SK-N-SH treated with all-trans-retinoic acid at 6 μM for 48 hours (cell line): ENCODE results near the gene DCC.

Experiments
- ATAC-seq: fragments of 200-7000 bp; cut with Tn5 transposase; 3 replicates; pipeline ENCODE4 v1.9.1; 2020; ENCODE audit warnings: mild to moderate bottlenecking, moderate library complexity
- ARNTL ChIP-seq: fragments of 450-650 bp; formaldehyde crosslinking; IDR thresholded peaks from 2 replicates; pipeline ENCODE4 v1.5.0; 2020; ENCODE audit warnings: low read depth, mild to moderate bottlenecking, moderate library complexity, borderline replicate concordance
- BACH2 ChIP-seq: fragments of 250-450 bp; sonication (Bioruptor Pico); IDR thresholded peaks from 2 replicates; pipeline ENCODE4 v1.9.0; 2021; ENCODE audit warnings: mild to moderate bottlenecking, borderline replicate concordance
- CSDC2 ChIP-seq: fragments of 250-450 bp; sonication (Bioruptor Pico); IDR thresholded peaks from 2 replicates; pipeline ENCODE4 v1.5.0; 2020; ENCODE audit warnings: mild to moderate bottlenecking, moderate library complexity
- ESRRG ChIP-seq: fragments of 250-450 bp; sonication (Bioruptor Pico); IDR thresholded peaks from 2 replicates; pipeline ENCODE4 v1.6.1; 2021; ENCODE audit warnings: mild to moderate bottlenecking
- GLIS3 ChIP-seq: fragments of 250-450 bp; sonication (Bioruptor Pico); IDR thresholded peaks from 2 replicates; pipeline ENCODE4 v1.5.0; 2020; ENCODE audit warnings: mild to moderate bottlenecking, moderate library complexity
- ISL1 ChIP-seq: fragments of 250-450 bp; sonication (Bioruptor Pico); IDR thresholded peaks from 2 replicates; pipeline ENCODE4 v2.1.2; 2022; ENCODE audit warnings: mild to moderate bottlenecking, moderate library complexity
- OSR1 ChIP-seq: fragments of 250-450 bp; sonication (Bioruptor Pico); IDR thresholded peaks from 2 replicates; pipeline ENCODE4 v1.8.0; 2022; ENCODE audit warnings: moderate library complexity, mild to moderate bottlenecking, inconsistent platforms
- PPARA ChIP-seq: fragments of 250-450 bp; sonication (Bioruptor Pico); IDR thresholded peaks from 2 replicates; pipeline ENCODE4 v1.5.0; 2020; ENCODE audit warnings: mild to moderate bottlenecking, borderline replicate concordance
- RARB ChIP-seq: fragments of 250-450 bp; sonication (Bioruptor Pico); IDR thresholded peaks from 2 replicates; pipeline ENCODE4 v1.8.0; 2021; ENCODE audit warnings: mild to moderate bottlenecking, moderate library complexity
- SNAI2 ChIP-seq: fragments of 250-450 bp; sonication (Bioruptor Pico); IDR thresholded peaks from 2 replicates; pipeline ENCODE4 v1.5.0; 2020; ENCODE audit warnings: mild to moderate bottlenecking, moderate library complexity
- TCF4 ChIP-seq: fragments of 250-450 bp; sonication (Bioruptor Pico); IDR thresholded peaks from 2 replicates; pipeline ENCODE4 v1.8.0; 2021; ENCODE audit warnings: mild to moderate bottlenecking, moderate library complexity, borderline replicate concordance
- TOX ChIP-seq: fragments of 250-450 bp; sonication (Bioruptor Pico); IDR thresholded peaks from 2 replicates; pipeline ENCODE4 v1.8.0; 2021; ENCODE audit warnings: mild to moderate bottlenecking, moderate library complexity, borderline replicate concordance
- ZC3H10 ChIP-seq: fragments of 250-450 bp; sonication (Bioruptor Pico); IDR thresholded peaks from 2 replicates; pipeline ENCODE4 v1.5.1; 2021; ENCODE audit warnings: mild to moderate bottlenecking, moderate library complexity
- ZFP3 ChIP-seq: fragments of 250-450 bp; sonication (Bioruptor Pico); IDR thresholded peaks from 2 replicates; pipeline ENCODE4 v1.5.0; 2020; ENCODE audit warnings: mild to moderate bottlenecking, moderate library complexity
- ZFP30 ChIP-seq: fragments of 450-650 bp; formaldehyde crosslinking; IDR thresholded peaks from 2 replicates; pipeline ENCODE4 v1.5.0; 2022; ENCODE audit warnings: mild to moderate bottlenecking, moderate library complexity
- ZNF565 ChIP-seq: fragments of 450-650 bp; formaldehyde crosslinking; conservative IDR thresholded peaks from 2 replicates; pipeline ENCODE4 v1.5.0; 2020; ENCODE audit warnings: low read depth, mild to moderate bottlenecking, moderate library complexity
- ZNF70 ChIP-seq: fragments of 450-650 bp; formaldehyde crosslinking; IDR thresholded peaks from 2 replicates; pipeline ENCODE4 v1.5.0; 2020; ENCODE audit warnings: mild to moderate bottlenecking, moderate library complexity
- ZNF8 ChIP-seq: fragments of 450-650 bp; formaldehyde crosslinking; IDR thresholded peaks from 2 replicates; pipeline ENCODE4 v1.5.0; 2020; ENCODE audit warnings: mild to moderate bottlenecking, moderate library complexity
- TF ChIP-seq, protein P1 (sequence below): fragments of 250-450 bp; sonication (Bioruptor Pico); IDR thresholded peaks from 2 replicates; pipeline ENCODE4 v1.8.0; 2020; ENCODE audit warnings: mild to moderate bottlenecking, moderate library complexity, borderline replicate concordance
- TF ChIP-seq, protein P2 (sequence below): fragments of 250-450 bp; sonication (Bioruptor Pico); IDR thresholded peaks from 2 replicates; pipeline ENCODE4 v1.5.1; 2020; ENCODE audit warnings: low read depth, mild to moderate bottlenecking, moderate library complexity
- TF ChIP-seq, protein P3 (sequence below): fragments of 250-450 bp; sonication (Bioruptor Pico); IDR thresholded peaks from 2 replicates; pipeline ENCODE4 v1.8.0; 2021; ENCODE audit warnings: low read depth, mild to moderate bottlenecking, moderate library complexity, borderline replicate concordance
- TF ChIP-seq, protein P4 (sequence below): fragments of 250-450 bp; sonication (Bioruptor Pico); IDR thresholded peaks from 2 replicates; pipeline ENCODE4 v1.5.0; 2020; ENCODE audit warnings: mild to moderate bottlenecking, moderate library complexity

The DCC gene

DNA sequence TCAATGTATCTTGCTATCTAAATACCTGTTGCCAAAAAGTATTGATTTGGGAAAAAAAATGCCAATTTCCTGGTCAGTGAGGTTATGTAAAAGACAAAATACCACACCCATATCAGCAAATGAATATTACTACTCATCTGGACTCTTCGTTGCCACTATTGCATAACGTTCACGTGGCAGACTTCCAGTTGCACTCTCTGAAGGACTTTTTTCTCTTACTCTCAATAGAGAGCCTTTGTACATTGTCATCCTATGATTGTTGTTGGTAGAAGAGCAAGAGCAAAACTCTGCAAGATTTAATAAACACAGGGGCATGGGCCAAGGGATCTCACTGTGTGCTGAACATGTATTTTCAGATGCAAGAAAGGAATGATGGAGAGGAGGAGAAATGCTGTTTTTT, 1194.7 kb downstream of the DCC start (continued):
- TF ChIP-seq, protein P1, sequence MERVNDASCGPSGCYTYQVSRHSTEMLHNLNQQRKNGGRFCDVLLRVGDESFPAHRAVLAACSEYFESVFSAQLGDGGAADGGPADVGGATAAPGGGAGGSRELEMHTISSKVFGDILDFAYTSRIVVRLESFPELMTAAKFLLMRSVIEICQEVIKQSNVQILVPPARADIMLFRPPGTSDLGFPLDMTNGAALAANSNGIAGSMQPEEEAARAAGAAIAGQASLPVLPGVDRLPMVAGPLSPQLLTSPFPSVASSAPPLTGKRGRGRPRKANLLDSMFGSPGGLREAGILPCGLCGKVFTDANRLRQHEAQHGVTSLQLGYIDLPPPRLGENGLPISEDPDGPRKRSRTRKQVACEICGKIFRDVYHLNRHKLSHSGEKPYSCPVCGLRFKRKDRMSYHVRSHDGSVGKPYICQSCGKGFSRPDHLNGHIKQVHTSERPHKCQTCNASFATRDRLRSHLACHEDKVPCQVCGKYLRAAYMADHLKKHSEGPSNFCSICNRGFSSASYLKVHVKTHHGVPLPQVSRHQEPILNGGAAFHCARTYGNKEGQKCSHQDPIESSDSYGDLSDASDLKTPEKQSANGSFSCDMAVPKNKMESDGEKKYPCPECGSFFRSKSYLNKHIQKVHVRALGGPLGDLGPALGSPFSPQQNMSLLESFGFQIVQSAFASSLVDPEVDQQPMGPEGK, result no peak
- TF ChIP-seq OSR1 (CRISPR knock-in tag), result no peak
- TF ChIP-seq SNAI2 (CRISPR knock-in tag), result no peak
- no peak for TF ChIP-seq BACH2
- no peak for TF ChIP-seq GLIS3 (CRISPR knock-in tag)
- TF ChIP-seq PPARA (CRISPR knock-in tag), result no peak
- TF ChIP-seq ARNTL, result no peak
- TF ChIP-seq, all 23 proteins: peak for 0

DNA sequence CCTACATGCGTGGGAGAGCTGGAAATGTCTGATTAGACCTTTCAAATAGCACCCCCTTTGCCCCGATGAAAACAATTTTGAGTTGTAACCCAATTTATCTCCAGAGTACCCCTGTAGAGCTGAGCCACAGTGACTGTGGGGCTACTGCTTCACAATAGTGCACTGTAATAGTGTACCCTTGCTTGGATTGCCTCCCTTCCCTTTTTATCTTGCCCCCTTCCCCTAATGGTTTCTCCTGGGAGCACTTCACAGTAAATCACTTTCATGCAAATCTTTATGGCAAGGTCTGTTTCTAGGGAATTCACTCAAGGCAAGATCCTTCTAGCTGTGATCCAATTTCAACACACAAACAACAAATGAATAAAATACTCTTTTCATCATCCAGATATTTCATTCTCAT, 1196.9 kb downstream of the DCC start:
- no peak for TF ChIP-seq ZFP30 (CRISPR knock-in tag)
- TF ChIP-seq ZNF70 (CRISPR knock-in tag), result no peak
- no peak for TF ChIP-seq ZFP3 (CRISPR knock-in tag)
- TF ChIP-seq, protein P2, sequence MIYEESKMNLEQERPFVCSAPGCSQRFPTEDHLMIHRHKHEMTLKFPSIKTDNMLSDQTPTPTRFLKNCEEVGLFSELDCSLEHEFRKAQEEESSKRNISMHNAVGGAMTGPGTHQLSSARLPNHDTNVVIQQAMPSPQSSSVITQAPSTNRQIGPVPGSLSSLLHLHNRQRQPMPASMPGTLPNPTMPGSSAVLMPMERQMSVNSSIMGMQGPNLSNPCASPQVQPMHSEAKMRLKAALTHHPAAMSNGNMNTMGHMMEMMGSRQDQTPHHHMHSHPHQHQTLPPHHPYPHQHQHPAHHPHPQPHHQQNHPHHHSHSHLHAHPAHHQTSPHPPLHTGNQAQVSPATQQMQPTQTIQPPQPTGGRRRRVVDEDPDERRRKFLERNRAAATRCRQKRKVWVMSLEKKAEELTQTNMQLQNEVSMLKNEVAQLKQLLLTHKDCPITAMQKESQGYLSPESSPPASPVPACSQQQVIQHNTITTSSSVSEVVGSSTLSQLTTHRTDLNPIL (CRISPR knock-in tag), result no peak
- TF ChIP-seq, protein P3, sequence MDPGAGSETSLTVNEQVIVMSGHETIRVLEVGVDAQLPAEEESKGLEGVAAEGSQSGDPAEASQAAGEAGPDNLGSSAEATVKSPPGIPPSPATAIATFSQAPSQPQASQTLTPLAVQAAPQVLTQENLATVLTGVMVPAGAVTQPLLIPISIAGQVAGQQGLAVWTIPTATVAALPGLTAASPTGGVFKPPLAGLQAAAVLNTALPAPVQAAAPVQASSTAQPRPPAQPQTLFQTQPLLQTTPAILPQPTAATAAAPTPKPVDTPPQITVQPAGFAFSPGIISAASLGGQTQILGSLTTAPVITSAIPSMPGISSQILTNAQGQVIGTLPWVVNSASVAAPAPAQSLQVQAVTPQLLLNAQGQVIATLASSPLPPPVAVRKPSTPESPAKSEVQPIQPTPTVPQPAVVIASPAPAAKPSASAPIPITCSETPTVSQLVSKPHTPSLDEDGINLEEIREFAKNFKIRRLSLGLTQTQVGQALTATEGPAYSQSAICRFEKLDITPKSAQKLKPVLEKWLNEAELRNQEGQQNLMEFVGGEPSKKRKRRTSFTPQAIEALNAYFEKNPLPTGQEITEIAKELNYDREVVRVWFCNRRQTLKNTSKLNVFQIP, result no peak
- no peak for TF ChIP-seq OSR1 (CRISPR knock-in tag)
- TF ChIP-seq, protein P4, sequence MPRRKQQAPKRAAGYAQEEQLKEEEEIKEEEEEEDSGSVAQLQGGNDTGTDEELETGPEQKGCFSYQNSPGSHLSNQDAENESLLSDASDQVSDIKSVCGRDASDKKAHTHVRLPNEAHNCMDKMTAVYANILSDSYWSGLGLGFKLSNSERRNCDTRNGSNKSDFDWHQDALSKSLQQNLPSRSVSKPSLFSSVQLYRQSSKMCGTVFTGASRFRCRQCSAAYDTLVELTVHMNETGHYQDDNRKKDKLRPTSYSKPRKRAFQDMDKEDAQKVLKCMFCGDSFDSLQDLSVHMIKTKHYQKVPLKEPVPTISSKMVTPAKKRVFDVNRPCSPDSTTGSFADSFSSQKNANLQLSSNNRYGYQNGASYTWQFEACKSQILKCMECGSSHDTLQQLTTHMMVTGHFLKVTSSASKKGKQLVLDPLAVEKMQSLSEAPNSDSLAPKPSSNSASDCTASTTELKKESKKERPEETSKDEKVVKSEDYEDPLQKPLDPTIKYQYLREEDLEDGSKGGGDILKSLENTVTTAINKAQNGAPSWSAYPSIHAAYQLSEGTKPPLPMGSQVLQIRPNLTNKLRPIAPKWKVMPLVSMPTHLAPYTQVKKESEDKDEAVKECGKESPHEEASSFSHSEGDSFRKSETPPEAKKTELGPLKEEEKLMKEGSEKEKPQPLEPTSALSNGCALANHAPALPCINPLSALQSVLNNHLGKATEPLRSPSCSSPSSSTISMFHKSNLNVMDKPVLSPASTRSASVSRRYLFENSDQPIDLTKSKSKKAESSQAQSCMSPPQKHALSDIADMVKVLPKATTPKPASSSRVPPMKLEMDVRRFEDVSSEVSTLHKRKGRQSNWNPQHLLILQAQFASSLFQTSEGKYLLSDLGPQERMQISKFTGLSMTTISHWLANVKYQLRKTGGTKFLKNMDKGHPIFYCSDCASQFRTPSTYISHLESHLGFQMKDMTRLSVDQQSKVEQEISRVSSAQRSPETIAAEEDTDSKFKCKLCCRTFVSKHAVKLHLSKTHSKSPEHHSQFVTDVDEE (CRISPR knock-in tag), result no peak
- no peak for TF ChIP-seq BACH2
- TF ChIP-seq TOX (CRISPR knock-in tag), result no peak
- TF ChIP-seq PPARA (CRISPR knock-in tag), result no peak
- no peak for TF ChIP-seq ESRRG (CRISPR knock-in tag)
- no peak for TF ChIP-seq ZNF8 (CRISPR knock-in tag)
- no peak for ATAC-seq

DNA sequence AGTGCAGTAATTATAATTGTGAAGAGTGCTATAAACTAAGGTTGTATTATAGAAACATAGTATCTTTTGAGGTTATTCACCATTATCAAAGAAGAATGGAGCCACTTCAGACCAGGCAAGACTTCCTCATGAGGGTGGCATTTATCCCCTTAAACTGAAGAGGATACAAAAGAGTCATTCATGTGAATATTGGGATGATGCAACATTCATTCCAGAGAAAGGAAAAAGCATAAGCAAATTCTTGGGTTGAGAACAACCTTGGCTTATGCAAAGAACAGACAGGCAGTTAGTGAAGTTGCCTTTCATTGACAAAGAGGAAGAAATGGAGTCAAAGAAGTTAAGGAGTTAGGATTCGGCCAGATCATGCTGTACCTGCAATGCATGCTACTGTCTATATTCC, 1201.9 kb downstream of the DCC start:
- ATAC-seq, result no peak
- TF ChIP-seq TCF4 (CRISPR knock-in tag), result no peak
- TF ChIP-seq ZNF8 (CRISPR knock-in tag), result no peak
- TF ChIP-seq ISL1 (CRISPR knock-in tag), result no peak
- no peak for TF ChIP-seq OSR1 (CRISPR knock-in tag)
- TF ChIP-seq CSDC2 (CRISPR knock-in tag), result no peak
- TF ChIP-seq ZC3H10 (CRISPR knock-in tag), result no peak
- TF ChIP-seq ZFP3 (CRISPR knock-in tag), result no peak
- no peak for TF ChIP-seq RARB (CRISPR knock-in tag)

DNA sequence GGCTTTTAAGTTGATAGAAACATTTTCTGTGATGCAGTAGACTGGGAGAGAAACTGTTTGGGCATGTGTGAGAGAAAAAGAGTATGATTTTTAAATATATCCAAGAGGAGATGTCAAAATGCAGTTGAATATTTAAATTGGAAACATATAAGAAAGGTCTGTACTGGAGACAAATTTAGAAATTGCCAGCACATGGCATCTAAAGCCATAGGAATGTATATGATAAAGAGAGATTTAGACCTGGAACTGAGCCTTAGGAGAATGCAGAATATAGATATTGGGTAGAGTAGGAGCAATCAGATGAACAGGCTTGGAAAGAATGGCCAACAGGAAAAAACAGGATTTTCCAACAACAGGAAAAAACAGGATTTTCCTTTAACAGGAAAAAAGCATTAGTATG, 1203.7 kb downstream of the DCC start:
- TF ChIP-seq ARNTL (no peak), ZNF565 (CRISPR knock-in tag) (no peak), ISL1 (CRISPR knock-in tag) (no peak), TOX (CRISPR knock-in tag) (no peak), ZC3H10 (CRISPR knock-in tag) (no peak), ZNF70 (CRISPR knock-in tag) (no peak)
- TF ChIP-seq, protein P1, result no peak
- TF ChIP-seq, protein P2 (CRISPR knock-in tag), result no peak
- ATAC-seq, result no peak
